ENCODE data around the gene ATP4A. TPM values are rescaled to one million over a fixed set of nuclear protein-coding genes. Genes with fewer than 3 reads are reported as not detected.

Gene ATP4A
- total RNA-seq, 2 donors from 2014 or later: not detected

DNA sequence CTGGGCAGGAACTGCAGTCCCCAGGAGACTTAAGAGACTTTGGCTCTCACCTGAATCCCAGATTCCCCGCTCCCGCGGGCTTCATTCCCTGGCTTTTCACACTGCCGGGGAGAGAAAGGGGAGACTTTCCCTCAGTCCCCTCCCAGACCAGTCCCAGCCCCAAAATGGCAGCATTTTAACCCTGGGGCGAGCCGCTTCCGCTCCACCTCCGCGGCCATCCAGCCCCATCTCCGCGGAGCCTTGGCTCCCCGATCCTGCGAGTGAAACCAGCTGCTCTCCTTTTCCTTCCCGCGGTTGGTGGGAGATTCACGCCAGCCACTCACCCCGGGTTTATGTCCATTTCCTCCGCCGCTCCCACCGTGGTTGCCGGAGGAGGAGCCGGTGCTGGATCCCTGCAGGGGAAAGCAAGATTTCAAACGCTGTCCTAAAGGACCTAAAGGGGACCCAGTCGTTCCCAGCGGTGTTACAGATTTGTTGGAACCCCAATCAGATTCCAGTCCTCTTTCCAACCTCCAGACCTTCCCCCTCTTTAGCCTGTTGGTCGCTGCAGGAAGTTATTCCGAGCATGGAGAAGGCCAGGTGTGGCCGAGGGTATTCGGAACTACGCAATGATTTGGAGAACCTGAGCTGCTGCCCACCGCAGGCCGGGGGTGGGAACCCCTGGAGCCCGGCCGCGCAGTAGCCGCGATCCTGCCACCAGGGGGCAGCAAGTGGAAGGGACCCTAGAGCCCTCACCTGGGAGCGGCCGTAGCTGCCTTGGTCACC is 53.4 kb downstream of the ATP4A start:
- peak overlapping the region; percentile 38 to 46 for H3K4me3 ChIP-seq
- TF ChIP-seq, protein P1, sequence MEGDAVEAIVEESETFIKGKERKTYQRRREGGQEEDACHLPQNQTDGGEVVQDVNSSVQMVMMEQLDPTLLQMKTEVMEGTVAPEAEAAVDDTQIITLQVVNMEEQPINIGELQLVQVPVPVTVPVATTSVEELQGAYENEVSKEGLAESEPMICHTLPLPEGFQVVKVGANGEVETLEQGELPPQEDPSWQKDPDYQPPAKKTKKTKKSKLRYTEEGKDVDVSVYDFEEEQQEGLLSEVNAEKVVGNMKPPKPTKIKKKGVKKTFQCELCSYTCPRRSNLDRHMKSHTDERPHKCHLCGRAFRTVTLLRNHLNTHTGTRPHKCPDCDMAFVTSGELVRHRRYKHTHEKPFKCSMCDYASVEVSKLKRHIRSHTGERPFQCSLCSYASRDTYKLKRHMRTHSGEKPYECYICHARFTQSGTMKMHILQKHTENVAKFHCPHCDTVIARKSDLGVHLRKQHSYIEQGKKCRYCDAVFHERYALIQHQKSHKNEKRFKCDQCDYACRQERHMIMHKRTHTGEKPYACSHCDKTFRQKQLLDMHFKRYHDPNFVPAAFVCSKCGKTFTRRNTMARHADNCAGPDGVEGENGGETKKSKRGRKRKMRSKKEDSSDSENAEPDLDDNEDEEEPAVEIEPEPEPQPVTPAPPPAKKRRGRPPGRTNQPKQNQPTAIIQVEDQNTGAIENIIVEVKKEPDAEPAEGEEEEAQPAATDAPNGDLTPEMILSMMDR (IDR thresholded peaks at IDR 0.05): peak; percentile 77 to 96
- peaks cover 0 to 3% of the 10 kb centered on the region in 2 donors for H3K27me3 ChIP-seq
- H3K36me3 ChIP-seq: no peaks in the 10 kb centered on the region
- H3K4me1 ChIP-seq: peaks cover 0 to 16% of the 10 kb centered on the region in 2 donors
- H3K9me3 ChIP-seq: no peaks in the 10 kb centered on the region
- peak; percentile 73 for DNase-seq (ENCODE audit: low spot score)
- peak overlapping the region; percentile 11 to 26 for H3K27ac ChIP-seq

DNA sequence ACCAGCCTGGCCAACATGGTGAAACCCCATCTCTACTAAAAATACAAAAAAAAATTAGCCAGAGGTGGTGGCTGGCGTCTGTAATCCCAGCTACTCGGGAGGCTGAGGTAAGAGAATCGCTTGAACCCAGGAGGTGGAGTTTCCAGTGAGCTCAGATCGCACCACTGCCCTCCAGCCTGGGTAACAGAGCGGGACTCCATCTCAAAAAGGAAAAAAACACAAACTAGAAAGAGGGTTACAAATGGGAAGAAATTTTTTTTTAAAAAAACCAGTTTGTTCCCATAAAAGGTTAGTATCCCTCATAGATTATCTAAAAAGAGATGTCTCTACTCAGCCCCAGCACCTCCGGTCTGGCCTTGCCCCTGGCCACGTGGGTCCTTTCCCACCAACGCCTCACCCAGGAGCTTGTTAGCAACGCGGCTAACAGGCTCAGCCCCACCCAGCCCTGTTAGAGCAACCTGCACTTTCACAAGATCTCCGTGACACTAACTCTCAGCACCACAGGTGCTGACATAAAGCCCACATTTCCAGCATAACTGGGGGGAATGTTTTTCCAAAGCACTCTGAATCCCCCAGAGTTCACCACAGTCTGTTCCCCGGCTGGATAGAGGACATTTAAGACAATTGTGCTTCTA is 54.3 kb downstream of the ATP4A start:
- Histone ChIP-seq H3K4me3 (peak overlapping the region in 1 of 2 donors; percentile 46), H3K9me3 (no peaks in the 10 kb centered on the region), H3K4me1 (peaks cover 0 to 16% of the 10 kb centered on the region in 2 donors), H3K27ac (no peak overlapping the region), H3K27me3 (peaks cover 0 to 3% of the 10 kb centered on the region in 2 donors), H3K36me3 (no peaks in the 10 kb centered on the region)
- no peak for DNase-seq (ENCODE audit: low spot score)
- TF ChIP-seq, protein P1 (IDR thresholded peaks at IDR 0.05): no peak

GRCh38 chr19:35508129-35508528 is 55.3 kb downstream of the ATP4A start:
- H3K9me3 ChIP-seq: no peaks in the 10 kb centered on the region
- no peaks in the 10 kb centered on the region for H3K36me3 ChIP-seq
- H3K27me3 ChIP-seq: peaks cover 0 to 3% of the 10 kb centered on the region in 2 donors
- H3K4me3 ChIP-seq: no peak overlapping the region
- TF ChIP-seq, protein P1 (IDR thresholded peaks at IDR 0.05): no peak
- no peak overlapping the region for H3K27ac ChIP-seq
- H3K4me1 ChIP-seq: peaks cover 0 to 16% of the 10 kb centered on the region in 2 donors
- no peak for DNase-seq (ENCODE audit: low spot score)

- no peak for DNase-seq (ENCODE audit: low spot score)
- peaks cover 0 to 3% of the 10 kb centered on the region in 2 donors for H3K27me3 ChIP-seq
- TF ChIP-seq, protein P1 (IDR thresholded peaks at IDR 0.05): no peak
- H3K4me3 ChIP-seq: no peak overlapping the region
- H3K27ac ChIP-seq: no peak overlapping the region
- no peaks in the 10 kb centered on the region for H3K9me3 ChIP-seq
- H3K36me3 ChIP-seq: no peaks in the 10 kb centered on the region
- peaks cover 0 to 16% of the 10 kb centered on the region in 2 donors for H3K4me1 ChIP-seq
These were observed 55.9 kb downstream of the ATP4A start for GRCh38 chr19:35507561-35507960.

GRCh38 chr19:35506011-35506410 is 57.4 kb downstream of the ATP4A start:
- Histone ChIP-seq H3K27ac (no peak overlapping the region), H3K4me3 (no peak overlapping the region), H3K9me3 (no peaks in the 10 kb centered on the region), H3K36me3 (no peaks in the 10 kb centered on the region), H3K4me1 (peaks cover 0 to 16% of the 10 kb centered on the region in 2 donors), H3K27me3 (no peaks in the 10 kb centered on the region)
- DNase-seq (ENCODE audit: low spot score): no peak
- TF ChIP-seq, protein P1 (IDR thresholded peaks at IDR 0.05): no peak

Measured in right atrium auricular region (tissue), 2 donors.